IPS-NIHi7 (cell line): ENCODE measurements around the gene RASSF4.

Experiments used
- DNase-seq: peaks from one replicate; pipeline ENCODE4 v3.0.0; 2012; ENCODE audit warnings: mixed read lengths; ENCODE audit errors: extremely low spot score

The RASSF4 gene

DNA sequence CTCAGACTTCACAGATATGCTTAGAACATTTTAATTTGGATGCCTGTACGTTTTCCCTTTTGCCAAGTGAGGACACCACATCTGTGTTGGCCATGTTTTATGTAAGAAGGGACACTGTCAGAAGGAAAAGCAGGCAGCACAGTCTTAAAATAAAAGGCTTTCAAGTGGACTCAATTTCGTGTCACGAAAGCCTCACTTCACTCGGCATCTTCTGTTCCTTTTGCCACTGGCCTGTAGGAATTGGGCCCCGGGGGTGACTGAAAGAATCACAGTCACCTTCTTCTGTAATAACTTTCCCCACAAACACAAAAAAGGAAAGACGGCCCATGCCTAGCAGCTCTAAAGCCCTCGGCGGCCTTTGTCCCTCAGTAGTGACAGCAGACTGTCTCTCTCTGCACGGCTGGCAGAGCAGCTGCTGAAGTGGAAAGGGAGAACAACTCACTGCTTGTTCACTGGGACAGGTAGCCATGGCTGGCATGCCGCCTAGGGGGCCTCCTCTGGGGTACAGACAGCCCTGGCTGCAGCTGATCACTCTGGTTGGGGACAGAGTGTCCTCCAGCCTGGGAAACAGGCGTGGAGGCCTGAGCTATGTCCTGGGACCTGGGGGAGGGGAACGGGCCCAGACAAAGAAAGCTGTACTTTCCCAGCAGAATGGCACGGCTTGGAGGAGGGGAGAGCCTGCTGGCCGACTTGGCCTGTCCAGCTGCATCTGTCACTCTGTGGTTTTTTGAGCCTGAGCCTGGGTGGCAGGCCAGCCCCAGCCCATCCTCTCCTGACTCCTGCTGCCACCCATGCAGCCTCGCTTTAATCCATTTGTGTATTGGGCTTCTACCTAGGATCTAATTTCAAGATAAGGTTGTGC, 4.4 kb downstream of the RASSF4 start:
- DNase-seq = no peak

DNA sequence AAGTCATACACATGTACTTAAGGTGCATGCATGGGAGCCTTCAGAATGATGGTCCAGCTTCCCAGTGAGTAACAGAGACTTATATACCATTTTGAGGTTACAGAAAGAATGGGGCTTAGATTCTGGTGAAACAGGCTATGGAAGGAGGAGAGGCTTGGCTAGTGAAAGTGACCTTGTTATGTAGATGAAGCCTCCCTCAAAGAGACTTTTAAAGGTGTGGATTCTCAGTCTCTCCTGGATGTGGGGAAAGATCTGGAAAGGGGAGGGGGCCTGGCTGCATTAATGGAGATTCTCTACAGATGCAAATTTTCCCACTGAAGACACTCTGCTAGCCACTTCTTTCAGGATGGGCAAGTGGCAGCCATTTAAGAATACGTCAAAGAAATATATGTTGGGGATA, 5.5 kb downstream of the RASSF4 start:
- DNase-seq = no peak

DNA sequence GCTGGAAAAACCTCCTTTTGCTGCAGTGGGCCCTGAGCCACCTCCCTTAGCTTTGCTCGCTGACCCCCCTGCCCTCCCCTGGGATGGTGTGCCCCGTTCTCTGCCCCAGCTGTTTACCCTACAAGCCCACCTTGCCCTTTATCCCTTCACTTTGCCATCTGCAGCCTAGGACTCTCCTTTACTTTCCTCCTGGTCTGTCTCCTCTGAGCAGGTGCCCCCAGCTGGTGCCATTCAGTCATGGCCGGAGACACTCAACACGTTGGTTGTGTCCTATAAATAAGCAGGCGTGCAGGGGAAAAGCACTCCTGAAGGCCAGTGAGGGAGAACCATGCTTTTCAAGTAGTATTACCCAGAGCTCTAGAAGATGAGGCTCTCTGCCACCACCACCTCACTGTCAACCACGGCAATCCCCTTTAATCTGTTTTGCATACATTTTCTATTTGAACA, 6.1 kb downstream of the RASSF4 start:
- DNase-seq = no peak

DNA sequence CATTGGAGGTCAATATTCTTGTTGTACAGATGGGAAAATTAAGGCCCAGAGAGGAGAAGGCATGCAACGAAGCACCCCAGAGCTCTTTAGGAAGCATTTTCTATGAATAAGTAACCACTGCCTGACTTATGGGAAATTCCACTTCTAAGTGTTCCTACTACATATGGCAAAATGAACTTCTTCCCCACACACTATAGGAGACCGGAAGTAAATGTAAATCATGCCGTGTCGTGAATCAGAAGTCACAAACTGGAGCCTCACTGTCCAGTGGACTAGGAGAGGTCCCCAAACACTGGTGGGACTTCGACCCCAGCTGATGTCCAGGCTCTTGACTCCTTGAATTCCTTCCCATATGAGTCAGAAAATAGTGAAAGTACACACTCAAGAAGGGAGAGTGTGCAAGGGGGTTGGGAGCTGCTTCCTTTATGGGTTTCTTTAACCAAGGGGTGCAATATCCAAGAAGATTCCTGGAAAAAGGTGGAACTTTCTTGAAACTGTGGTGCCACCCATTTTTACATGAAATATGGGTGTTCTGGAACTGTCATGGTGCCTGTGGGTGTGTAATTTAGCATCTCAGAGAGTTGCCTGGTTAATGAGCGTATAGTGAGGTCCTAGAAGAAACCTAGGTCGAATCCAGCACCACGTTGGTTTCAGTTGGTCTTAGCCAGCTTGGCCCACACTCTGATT, 6.7 kb downstream of the RASSF4 start:
- no peak for DNase-seq

DNA sequence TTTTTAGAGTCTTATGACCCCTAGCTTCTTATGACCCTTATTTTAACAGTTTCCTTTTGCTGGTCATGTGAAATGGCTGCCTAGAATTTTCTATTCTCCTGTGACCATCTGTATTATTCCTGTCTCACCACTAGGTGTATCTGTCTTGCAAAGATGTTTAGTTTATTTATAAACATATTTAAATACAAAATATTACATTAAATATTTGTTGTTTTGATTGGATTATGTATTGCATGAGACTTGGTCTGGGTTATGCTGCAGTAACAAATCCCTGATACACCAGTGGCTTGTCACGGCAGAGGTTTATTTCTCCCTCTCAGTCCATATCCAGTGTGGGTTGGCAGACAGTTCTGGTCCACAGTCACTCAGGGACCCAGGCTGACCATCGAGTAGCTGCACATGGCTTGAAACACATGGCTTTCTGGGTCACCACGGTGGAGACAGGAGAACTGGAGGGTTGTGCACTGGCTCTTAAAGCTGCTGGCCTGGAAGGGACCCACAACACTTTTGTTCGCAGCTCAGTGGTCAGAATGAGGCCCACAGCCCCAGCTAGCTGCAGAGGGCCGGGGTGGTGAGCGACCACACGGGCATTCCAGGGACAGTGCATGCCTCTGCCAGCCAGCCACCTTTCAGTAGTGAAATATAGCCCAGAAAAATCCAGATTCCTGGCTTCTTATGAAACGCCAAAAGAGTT, 7.4 kb downstream of the RASSF4 start:
- DNase-seq = no peak

DNA sequence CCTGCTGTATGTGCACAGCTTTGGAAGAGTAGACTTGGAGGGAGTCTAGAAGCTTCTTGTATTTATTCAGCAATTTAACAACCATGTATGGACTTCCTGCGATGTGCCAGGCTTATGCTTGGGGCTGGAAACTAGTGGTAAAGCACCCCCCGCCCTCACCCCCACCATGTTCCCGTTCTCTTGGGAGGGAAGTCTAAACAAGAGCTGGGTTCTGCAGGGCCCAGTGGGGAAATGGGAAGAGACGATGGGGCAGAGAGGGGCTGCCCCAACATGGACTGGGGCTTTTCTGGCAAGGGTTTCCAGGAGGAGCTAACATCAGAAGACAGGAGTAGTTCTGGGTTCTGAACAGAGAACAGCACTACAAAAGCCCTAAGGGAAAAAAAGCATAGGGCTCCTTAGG, 8.0 kb downstream of the RASSF4 start:
- DNase-seq = no peak

DNA sequence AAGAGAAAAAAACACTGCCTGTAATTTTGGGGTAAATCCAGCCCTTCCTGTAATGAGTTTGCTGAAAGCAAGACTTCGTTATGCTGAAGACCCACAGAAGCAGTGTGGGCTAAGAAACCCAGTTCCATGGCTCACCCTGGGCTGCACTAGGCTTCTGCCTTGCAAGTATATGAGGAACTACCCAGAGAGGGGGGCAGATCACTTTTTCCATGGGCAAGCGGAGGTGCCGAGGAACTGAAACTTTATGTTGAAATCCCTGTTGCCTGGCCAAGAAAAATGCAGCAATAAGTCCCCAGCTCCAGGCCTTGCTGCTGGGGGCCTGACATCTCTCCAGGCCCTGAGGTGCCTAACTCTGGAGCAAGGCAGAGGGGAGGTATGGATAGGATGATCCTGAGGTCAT, 8.5 kb downstream of the RASSF4 start:
- no peak for DNase-seq

DNA sequence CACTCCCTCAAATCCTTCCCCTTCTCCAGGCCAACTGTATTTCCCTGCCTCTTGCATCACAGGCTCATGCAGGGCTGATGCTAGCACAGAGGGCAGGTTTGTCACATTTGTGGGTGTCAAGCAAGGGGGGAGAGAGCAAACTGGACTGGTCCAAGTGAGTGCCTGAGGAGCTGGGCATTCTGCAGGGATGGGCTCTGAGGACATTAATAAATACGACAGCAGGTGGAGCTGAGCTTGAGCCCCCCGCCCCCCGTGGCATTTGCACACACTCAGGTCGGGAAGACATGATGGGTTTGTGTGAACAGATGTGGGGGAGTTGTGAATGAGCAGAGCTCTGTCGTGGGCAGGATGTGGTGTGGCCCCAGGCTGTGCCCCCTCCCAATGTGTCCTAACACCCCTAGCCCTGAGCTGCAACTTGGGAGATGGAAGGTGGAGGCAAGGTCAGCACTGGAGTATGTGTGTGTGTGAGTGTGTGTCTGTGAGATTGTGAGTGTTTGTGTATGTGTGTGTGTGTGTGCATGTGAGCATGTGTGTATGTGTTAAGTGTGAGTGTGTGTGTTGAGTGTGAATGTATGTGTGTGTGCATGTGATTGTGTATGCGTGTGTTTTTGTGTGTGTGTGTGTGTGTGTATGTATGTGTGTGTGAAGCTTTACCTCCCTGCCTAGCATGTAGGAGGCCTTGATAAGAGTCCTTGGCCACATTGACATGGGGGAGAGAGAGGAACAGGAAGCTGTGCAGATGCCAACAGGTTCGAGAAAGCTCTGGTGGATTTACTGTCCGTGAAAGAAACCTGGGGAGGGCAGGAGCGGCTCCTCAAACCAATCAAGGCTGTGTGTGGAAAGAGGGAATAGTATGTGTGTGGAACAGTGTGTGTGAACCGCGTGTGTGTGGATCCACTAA, 9.1 kb downstream of the RASSF4 start:
- DNase-seq = no peak

DNA sequence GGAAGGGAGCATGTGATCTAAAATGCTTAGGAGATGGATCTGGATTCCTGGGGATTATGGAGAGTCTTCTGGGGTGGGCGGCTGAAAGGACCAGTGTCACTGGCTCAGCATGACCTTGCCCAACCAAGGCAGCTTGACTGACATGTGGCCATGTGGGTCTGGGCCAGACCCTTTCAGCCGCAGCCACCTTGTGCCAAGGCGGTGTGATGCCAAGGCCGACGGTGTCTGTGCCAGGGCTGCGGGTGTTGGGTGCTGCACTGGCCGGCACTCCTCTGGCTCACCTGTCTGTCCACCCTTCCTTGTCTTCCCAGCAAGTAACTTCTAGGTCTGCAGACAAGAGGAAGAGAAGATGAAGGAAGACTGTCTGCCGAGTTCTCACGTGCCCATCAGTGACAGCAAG, 10.3 kb downstream of the RASSF4 start:
- DNase-seq = no peak

DNA sequence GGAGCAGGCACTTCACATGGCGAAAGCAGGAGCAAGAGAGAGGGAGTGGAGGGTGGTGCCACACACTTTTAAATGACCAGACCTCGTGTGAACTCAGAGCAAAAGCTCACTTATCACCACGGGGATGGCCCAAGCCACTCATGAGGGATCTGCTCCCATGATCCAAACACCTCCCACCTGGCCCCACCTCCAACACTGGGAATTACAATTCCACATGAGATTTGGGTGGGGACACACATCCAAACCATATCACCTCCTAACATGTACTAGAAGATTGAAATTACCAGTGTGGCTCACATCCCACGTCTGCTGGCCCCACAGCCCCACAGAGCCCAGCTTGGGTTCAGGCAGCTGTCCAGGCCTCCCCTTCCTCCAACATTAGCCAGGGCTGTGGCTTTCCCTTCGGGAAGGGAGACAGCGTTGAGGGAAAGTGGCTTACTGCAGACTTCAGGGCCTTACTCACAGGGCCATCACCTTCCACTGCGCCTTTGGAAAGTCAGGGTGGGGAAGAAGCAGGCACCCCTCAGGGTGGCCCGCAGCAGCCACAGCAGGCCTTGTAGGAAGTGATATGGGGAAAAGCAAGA, 11.3 kb downstream of the RASSF4 start:
- no peak for DNase-seq

DNA sequence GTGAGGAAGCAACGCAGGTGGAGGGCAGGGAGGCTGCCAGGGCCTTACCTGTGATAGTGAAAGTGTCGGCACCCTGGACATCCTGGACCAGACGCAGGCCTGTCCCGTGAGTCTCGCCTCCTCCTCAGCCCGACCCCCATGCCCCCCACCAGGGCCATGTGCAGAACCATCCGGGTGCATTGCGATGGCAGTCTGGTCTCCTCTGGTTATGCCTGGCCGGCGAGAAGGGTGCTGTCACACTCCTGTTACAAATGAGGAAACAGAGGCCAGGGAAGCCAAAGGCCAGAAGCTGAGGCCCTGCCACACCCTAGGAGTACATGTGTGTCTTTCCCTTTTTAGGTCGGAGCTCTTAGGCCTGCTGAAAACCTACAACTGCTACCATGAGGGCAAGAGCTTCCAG, 11.8 kb downstream of the RASSF4 start:
- no peak for DNase-seq

DNA sequence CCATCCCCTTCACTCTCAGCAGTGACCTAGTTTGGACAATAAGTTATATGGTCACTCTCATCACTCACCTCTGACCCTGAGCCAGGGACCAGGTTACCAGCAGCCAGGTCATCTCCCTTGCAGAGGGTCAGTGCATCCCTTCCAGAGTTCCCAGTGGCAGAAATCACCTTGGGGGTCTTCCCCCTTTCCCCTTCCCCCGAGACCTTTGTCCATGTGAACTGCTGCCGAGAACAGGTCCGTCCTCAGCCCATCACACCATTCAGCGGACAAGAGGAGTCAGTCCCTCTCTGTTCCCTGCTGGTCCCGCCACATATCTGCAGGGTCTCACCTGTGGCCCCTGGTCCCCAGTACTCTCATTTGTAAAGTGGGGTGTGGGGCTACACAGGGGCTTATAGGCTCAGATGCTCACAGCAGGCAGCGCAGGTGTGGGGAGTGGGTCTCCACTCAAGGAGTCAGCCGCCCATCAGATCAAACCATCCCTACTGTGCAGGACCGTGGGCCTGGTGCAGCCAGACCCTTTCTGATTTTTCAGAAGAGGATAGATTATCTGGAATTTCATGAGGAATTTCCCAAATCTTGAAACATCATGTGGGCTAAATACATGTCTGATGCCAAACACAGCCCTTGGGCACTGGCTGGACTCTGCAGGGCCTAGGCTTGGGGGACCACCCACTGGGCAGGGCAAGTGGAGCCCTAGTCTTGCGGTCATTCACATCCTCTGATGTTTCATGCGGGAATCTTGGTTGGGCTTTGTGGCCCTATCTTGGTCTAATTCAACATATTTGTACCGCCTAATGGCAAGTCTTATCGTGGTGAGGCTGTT, 12.5 kb downstream of the RASSF4 start:
- DNase-seq = no peak

DNA sequence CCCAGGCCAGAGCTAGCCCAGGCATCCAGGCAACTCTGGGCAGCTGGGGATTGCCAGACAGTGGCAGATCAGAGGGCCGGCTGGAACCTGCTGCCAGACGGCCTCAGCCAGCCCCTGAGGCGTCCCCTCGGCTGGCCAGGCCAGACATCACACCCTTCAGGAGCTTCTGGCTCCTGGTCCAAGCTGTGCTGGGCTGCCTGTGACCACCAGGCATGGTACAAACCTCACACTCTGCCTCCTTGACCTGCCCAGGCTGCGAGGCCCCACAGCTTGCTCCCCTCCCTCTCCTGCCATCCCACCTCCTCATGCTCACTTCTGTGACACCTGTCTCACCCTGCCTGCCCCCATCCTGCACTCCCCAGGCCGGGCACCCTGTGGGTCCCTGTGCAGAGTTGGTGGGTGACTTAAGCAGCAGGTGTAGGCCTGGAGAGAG, 13.3 kb downstream of the RASSF4 start:
- no peak for DNase-seq

DNA sequence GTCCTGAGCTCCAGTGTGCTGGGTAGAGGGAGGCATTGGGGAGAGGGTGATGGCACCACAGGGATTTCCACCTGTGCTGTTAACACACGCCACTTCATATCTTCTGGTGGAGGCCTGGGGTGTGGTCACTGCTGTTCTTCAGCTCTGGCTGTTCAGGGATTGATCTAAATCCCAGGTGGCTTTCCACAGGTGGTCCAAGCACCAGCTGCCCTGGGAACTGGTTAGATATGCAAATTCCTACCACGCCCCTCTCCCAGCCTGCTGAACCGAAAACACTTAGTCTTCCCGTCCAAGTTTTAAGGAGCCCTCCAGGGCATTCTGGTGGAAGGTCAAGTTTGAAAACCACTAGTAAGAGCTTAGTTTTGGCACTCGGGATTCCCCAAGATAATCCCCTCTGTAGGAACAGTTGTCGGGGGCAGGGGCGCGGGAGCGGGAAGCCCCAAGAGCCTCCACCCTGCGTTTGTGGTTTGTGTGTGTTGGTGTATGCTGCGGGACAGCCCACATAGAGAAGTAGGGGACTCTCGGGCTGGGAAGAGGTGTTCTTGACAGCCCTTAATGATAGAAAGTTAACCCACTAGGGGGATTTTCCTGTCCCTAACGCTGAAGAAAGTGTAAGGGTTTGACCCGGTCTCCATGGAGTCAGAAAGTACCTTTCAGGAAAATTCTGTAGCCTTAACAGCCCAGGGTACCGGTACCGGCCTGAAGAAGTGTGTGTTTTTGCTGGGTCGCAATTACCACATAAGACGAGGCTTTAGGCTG, 13.9 kb downstream of the RASSF4 start:
- no peak for DNase-seq

DNA sequence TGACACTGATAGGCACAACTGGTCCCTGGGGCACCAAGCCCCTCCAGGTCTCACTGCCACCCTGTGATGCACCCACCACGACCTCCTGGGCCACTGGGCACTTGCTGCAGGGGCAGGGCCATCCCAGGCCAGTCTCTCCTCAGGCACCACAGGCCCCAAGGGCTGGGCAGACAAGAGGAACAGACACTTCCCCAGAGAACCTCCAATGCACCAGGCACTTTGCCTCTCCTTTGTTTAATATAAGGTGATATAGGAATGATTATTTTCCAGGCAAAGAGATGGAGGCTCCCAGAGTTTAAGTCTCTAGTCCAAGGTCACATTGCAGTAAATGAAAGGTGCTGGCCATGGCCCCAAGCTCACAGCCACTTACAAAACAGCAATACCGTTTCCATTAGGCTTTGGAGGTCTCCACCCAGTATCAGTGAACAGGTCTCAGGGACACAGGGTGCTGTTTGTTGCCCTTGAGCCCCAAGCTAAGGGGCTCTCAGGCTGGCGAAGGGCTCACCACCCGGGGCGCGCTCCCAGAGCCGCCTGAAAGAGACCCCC, 14.6 kb downstream of the RASSF4 start:
- no peak for DNase-seq

DNA sequence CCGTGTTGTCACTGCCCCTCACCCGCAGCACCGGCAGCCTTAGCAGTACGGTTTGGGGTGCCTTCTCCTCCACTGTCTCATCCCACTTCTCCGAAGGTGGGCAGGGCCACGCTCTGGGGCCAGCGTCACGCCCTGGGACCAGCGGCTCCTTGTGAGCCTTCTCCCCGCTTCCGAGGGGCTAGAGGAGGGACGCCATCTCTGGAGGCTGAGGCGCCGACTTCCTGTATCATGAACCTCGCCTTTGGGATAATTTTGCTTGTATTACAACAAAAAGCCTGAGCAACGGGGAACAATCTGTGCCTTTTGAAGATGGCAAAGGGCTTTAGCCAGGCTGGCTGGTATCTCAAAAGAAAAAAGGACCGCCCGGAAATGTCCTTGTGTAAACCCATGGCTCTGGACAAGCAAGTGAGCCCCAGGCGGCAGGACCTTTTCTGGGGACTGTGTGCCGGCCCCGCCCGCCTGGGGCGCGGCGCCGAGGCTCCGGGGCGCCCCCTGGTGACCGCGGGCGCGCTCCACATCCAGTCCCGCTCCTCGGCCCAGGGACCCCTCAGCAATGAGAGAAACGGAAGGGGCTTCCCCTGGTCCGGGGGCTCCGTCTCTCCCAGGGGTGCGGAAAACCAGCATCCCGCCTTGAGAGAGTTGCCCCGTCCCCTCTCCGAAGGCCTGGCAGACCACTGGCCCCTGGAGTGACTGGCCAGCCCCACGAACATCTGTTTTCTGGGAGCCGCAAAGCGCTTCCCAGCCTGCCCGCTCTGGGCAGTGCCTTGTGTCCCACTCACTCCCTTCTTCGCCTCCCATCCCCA, 15.2 kb downstream of the RASSF4 start:
- peak; percentile 74 for DNase-seq

DNA sequence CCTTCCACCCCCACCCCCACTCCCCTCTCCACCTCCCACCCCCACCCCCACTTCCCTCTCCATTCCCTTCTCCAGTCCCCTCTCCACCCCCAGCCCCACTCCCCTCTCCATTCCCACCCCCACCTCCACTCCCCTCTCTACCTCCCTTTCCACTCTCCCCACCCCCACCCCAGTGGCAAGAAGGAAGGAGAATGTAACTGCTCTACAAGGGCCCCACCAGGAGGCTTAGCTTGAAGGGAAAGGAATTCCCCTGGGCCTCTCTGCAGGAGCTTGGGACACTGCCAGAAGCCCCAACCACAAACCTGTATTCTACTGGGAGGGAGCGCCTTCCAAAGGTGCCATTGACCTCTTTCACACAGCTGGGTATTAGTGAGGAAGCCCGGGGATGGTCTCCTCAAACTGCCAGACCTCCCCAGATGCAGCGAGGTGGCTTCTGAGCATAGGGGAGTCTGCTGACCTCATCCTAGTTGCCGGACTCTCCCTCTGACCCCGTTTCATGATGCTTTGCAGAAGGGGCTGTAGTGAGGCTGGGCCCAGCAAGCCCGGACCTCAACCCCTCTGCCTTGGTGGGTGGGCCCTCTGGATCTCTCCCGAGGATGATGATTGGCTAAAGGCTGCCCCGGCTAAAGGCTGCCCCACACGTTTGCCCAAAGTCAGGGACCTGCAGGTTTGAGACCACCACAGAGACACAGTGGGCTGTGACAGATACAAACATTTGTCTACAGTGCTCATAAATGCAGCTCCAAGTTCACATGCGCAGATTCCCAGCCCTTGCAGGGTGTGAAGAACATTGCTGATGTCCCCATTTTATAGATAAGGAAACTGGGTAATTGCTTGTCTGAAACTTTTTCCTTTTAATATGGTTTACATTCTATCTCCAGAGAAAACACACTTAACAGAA, 16.1 kb downstream of the RASSF4 start:
- peak; percentile 20 for DNase-seq
